Measurements from ENCODE around the gene EXOC3L4.
"Not testable (repeated sequence)": the region's sequence is repeated elsewhere in the genome, so short reads cannot be mapped to it uniquely, and the experiment has no call there.

GRCh38 chr14:103115086-103115679 lies 20.7 kb downstream of the EXOC3L4 start:
- not testable (repeated sequence) for TF ChIP-seq CTCF (IDR thresholded peaks at IDR 0.05; ENCODE audit: low read depth, low read length, missing input control); EGR1 (IDR thresholded peaks at IDR 0.05; ENCODE audit: low read depth in 2 of 2); ZBTB33 (IDR thresholded peaks at IDR 0.05); JUND (IDR thresholded peaks at IDR 0.05); TAF1 (conservative IDR thresholded peaks at IDR 0.05); GABPA (IDR thresholded peaks at IDR 0.05 in 1 of 2, conservative IDR thresholded peaks at IDR 0.05 in 1 of 2); NR2F2 (IDR thresholded peaks at IDR 0.05)
- TF ChIP-seq YY1 (IDR thresholded peaks at IDR 0.05) = peak; percentile 58
- peak; percentile 53 to 58 for TF ChIP-seq RXRA (IDR thresholded peaks at IDR 0.05)
- TF ChIP-seq, protein P1, sequence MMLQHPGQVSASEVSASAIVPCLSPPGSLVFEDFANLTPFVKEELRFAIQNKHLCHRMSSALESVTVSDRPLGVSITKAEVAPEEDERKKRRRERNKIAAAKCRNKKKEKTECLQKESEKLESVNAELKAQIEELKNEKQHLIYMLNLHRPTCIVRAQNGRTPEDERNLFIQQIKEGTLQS (IDR thresholded peaks at IDR 0.05) = not testable (repeated sequence)
- TF ChIP-seq, protein P2, sequence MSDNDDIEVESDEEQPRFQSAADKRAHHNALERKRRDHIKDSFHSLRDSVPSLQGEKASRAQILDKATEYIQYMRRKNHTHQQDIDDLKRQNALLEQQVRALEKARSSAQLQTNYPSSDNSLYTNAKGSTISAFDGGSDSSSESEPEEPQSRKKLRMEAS (IDR thresholded peaks at IDR 0.05) = peak; percentile 70
- peak; percentile 60 for TF ChIP-seq HNF4G (IDR thresholded peaks at IDR 0.05)
- TF ChIP-seq RAD21 (IDR thresholded peaks at IDR 0.05) = peak; percentile 9 to 32
- peak; percentile 87 for TF ChIP-seq SP1 (IDR thresholded peaks at IDR 0.05)

Measured in liver (tissue), 3 donors.